ENCODE data around the gene FOXJ1. TPM values are rescaled to one million over a fixed set of nuclear protein-coding genes. Genes with fewer than 3 reads are reported as not detected.

The FOXJ1 gene
- total RNA-seq, 1 experiment from 2014 or later = 0.28 TPM

DNA sequence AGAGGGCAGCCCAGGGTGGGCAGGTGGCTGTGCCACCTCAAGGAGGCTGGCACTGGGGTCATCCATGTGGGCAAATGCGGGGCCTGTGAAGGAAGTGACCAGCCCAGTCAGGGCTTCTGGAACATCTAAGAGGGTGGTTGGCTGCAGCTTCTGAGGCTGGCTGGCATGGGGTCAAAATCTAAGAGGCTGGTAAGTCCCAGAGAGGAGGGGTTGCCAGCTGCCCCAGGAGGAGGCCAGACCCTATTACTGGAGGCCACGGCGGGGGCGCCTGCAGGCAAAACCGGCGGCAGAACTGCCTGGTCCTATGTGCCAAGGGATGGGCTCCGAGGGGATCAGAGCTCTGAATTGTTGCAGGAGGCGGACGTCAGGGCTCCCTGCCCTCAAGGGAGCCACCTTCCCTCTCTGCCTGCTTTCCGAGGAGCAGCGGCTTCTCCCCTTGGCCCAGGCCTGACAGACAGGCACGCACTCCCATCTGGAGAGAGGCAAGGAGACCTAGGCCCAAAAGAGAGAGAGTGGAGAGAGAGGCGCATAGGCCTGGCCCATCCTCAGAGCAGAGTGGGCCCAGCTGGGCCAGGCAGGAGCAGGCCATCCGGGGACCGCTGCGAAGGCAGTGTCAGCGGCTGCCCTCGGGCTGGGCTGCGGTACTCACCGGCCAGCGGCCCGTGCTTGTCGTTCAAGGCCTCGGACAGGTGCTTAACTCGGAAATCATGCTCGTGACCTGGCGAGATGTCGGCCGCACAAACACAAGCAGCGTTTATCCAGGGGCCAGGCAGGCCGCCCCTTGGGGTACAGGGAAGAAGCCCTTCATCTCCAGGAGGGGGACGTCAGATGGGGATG lies 51.1 kb downstream of the FOXJ1 start:
- ChIA-PET CTCF (no interaction called here), POLR2A (no interaction called here)
- in situ Hi-C loops (cut with HindIII; ENCODE audit: low pct_unique_long_range_greater_than_20kb, low sequenced_read_pairs) (no loop called here), intact Hi-C loops (cut with micrococcal nuclease; ENCODE audit: unreplicated experiment) (no loop called here)
- no peak overlapping the region for H3K27ac ChIP-seq (ENCODE audit: low read length)
- H3K27me3 ChIP-seq (ENCODE audit: control insufficient read depth, insufficient read depth, low read length) = no peaks in the 10 kb centered on the region
- BruUV-seq (replicated peaks) = no TSS peak
- H3K9me3 ChIP-seq (ENCODE audit: control insufficient read depth, insufficient read depth, low read depth, low read length) = no peaks in the 10 kb centered on the region
- ATAC-seq = no peak
- no peaks in the 10 kb centered on the region for H3K4me1 ChIP-seq (ENCODE audit: control insufficient read depth, insufficient read depth, low read length)
- TF ChIP-seq POLR2AphosphoS5 (IDR thresholded peaks at IDR 0.05; ENCODE audit: low read depth, low read length) (no peak), REST (IDR thresholded peaks at IDR 0.05; ENCODE audit: insufficient read depth in 1 of 2, low read depth in 2 of 2, low read length in 1 of 2) (no peak), SIN3A (IDR thresholded peaks at IDR 0.05; ENCODE audit: borderline replicate concordance, insufficient read depth, low read depth, low read length) (no peak)
- TF ChIP-seq, protein P1, sequence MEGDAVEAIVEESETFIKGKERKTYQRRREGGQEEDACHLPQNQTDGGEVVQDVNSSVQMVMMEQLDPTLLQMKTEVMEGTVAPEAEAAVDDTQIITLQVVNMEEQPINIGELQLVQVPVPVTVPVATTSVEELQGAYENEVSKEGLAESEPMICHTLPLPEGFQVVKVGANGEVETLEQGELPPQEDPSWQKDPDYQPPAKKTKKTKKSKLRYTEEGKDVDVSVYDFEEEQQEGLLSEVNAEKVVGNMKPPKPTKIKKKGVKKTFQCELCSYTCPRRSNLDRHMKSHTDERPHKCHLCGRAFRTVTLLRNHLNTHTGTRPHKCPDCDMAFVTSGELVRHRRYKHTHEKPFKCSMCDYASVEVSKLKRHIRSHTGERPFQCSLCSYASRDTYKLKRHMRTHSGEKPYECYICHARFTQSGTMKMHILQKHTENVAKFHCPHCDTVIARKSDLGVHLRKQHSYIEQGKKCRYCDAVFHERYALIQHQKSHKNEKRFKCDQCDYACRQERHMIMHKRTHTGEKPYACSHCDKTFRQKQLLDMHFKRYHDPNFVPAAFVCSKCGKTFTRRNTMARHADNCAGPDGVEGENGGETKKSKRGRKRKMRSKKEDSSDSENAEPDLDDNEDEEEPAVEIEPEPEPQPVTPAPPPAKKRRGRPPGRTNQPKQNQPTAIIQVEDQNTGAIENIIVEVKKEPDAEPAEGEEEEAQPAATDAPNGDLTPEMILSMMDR (IDR thresholded peaks at IDR 0.05) = no peak
- H3K36me3 ChIP-seq (ENCODE audit: control insufficient read depth, insufficient read depth, low read length) = no peaks in the 10 kb centered on the region; the same call in 1 of the 2 replicates
- no peak overlapping the region for H3K4me3 ChIP-seq (ENCODE audit: low read depth in 2 of 2, low read length in 2 of 2)
- DNase-seq (ENCODE audit: low read depth, low spot score) = no peak

DNA sequence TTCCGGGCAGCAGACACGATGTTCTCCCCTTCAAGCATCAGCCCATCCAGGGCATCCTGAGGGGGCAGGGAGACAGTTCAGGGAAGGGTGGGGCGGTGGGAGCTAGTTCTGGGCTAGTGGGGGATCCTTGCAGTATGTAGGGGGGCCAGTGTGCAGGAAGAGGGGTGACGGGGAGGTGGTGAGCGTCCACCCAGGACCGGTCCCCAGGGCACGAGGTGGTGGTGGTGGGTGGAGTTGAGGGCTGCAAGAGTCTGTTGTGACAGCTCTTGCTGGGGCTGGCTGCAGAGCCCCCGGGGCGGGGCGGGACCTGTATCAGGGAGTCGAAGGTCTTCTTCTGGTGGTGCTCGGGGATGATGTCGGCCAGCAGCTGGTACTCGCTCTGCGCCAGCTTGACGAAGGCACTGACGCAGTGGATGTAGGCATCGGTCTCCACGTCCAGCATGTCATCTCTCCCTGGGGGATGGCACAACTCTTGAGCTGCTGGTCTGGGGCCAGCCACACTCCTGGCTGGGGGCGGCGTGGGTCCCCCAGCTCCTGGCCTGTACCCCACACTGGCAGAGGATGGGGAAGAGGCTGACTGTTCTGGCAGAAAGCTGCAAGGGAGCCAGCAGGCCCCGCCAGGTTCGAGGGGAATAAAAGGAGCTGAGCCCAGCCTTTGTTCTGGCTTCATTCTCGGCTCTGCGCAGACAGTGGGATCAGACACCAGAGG lies 52.0 kb downstream of the FOXJ1 start:
- no peak for ATAC-seq
- intact Hi-C loops (cut with micrococcal nuclease; ENCODE audit: unreplicated experiment) (no loop called here), in situ Hi-C loops (cut with HindIII; ENCODE audit: low pct_unique_long_range_greater_than_20kb, low sequenced_read_pairs) (no loop called here)
- DNase-seq (ENCODE audit: low read depth, low spot score) = no peak
- Histone ChIP-seq H3K4me1 (ENCODE audit: control insufficient read depth, insufficient read depth, low read length) (no peaks in the 10 kb centered on the region), H3K27me3 (ENCODE audit: control insufficient read depth, insufficient read depth, low read length) (no peaks in the 10 kb centered on the region), H3K36me3 (ENCODE audit: control insufficient read depth, insufficient read depth, low read length) (peaks cover 3% of the 10 kb centered on the region; the same call in 1 of the 2 replicates), H3K4me3 (ENCODE audit: low read depth in 2 of 2, low read length in 2 of 2) (no peak overlapping the region), H3K9me3 (ENCODE audit: control insufficient read depth, insufficient read depth, low read depth, low read length) (no peaks in the 10 kb centered on the region), H3K27ac (ENCODE audit: low read length) (no peak overlapping the region)
- POLR2A ChIA-PET = no interaction called here
- CTCF ChIA-PET = no interaction called here
- no TSS peak for BruUV-seq (replicated peaks)
- TF ChIP-seq POLR2AphosphoS5 (IDR thresholded peaks at IDR 0.05; ENCODE audit: low read depth, low read length) = no peak
- TF ChIP-seq, protein P1 (IDR thresholded peaks at IDR 0.05) = no peak
- no peak for TF ChIP-seq REST (IDR thresholded peaks at IDR 0.05; ENCODE audit: insufficient read depth in 1 of 2, low read depth in 2 of 2, low read length in 1 of 2)
- no peak for TF ChIP-seq SIN3A (IDR thresholded peaks at IDR 0.05; ENCODE audit: borderline replicate concordance, insufficient read depth, low read depth, low read length)
- TF ChIP-seq TCF7L2 (IDR thresholded peaks at IDR 0.05; ENCODE audit: low read depth, low read length) = no peak

Data from Panc1 (cell line).